CD4-positive, alpha-beta T cell treated with Interleukin-12 subunit alpha and Interleukin-12 subunit beta, for 1 hour (primary cell): ENCODE measurements around the gene RYR2.

Experiments
- DNase-seq: peaks from one replicate; pipeline ENCODE4 v3.0.0-alpha.2; 2020

RYR2 gene

DNA sequence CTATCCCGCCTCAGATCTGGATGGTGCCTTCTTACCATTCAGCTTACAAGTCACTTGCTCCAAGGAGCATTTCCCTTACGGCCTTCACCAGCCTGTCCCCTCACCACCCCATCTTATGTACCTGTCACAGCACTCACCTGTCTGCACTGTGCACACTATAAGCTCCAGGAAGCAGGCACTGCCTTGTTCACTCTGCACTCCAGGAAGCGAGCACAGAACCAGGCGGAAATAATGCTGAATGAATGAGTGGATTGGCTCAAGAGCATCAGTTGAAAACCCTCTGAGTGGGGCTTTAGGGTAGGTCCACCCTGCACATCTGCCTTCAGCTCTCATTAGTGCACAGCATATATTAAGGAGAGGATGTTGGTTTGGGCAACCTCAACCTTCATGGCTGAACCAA lies 8.9 kb upstream of the RYR2 start:
- no peak for DNase-seq

DNA sequence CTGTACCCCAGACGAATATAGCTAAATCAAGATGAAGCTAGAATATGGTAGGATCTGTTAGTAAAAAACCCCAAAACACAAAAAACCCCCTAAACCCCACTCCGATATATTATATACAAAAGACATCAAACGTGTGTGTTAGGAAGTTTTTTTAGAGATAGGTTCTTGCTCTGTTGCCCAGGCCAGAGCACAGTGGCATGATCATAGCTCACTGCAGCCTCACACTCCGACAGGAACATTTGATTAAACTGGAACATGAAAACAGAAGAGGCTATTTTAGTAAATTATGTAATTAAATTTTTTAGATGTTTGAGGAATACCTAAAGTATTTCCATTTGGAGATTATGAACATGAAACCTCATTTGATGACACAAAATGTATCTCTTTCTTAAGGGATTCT lies 8.2 kb upstream of the RYR2 start:
- DNase-seq = no peak

DNA sequence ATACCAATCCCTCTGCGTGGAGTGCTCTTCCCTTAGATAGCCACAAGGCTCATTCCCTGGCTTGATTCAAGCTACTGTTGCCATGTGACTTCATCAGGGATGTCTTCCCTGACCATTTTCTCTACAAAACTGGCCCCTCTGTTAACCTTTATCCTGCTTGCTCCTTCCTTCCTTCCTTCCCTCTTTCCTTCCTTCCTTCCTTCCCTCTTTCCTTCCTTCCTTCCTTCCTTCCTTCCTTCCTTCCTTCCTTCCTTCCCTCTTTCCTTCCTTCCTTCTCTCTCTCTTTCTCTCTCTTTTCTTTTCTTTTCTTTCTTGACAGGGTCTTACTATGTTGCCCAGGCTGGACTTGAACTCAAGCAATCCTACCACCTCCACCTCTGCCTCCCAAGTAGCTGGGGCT lies 6.2 kb upstream of the RYR2 start:
- DNase-seq = no peak

DNA sequence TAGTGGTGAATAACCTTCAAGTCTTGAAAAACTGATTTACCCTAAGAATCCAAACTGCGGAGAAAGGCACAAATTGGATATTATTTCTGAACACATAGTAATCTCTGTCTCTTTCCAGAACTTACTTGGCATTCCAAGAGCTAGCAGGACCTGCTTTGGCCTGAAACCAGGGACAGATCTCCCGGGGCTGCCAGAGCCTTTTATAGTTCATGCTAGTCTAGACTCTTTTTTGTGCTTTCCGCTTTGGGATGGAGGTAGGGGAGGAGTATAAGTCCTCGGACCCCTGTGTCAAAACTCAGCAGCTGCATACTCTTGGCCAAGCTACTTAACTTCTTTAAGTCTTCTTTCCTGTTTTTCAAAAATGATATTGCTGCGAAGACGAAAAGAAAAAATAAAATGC lies 3.8 kb upstream of the RYR2 start:
- no peak for DNase-seq

DNA sequence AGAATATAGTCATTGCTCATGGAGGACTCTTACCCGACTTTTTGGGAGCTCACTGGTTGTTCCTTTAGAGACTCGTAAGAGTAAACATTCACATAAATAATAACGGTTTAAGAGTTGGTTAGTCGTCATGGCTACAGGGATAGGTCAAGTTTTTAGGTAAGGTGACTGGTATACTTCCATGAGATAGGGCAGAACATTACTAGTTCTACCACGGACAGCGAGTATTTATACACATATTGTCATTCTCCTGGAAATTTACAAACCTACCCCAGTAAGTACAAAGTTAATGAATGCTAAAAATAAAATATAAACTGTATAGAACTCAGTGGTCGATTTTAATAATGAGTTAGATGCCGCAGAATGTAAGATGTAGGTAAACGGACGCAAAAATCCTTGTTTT lies 1.2 kb upstream of the RYR2 start:
- no peak for DNase-seq

DNA sequence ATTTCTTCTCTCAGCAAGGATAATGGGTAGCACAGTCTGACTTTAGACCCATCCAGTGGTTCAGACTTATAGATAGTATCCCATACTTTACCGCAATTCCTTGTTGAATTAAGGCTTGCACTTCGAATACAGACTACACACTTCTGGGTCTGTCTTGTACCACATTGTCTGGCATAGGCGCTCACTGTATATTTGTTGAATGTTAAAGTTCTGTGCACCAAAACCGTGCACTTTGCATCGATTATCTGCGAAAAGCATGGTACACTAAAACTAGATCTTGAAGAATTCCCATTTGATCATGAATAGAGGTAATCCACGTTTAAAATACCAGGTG lies 556 bp upstream of the RYR2 start:
- DNase-seq = no peak

DNA sequence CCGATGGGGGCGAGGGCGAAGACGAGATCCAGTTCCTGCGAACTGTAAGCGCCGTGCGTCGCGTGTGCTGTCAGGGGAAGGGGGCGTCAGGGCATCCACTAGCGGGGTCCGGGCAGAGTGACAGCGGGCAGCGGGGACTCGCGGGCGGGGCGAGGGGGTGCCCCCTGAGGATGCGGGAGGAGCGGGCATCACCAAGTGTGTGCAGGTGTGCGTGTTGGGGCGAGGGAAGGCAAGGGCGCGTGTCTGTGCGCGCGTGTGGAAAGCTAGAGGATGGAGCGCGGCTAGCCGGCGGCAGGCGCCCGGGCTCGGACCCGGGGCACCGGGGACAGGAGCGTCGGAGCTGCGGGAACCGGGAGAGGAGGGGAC lies 525 bp downstream of the RYR2 start:
- DNase-seq = no peak

DNA sequence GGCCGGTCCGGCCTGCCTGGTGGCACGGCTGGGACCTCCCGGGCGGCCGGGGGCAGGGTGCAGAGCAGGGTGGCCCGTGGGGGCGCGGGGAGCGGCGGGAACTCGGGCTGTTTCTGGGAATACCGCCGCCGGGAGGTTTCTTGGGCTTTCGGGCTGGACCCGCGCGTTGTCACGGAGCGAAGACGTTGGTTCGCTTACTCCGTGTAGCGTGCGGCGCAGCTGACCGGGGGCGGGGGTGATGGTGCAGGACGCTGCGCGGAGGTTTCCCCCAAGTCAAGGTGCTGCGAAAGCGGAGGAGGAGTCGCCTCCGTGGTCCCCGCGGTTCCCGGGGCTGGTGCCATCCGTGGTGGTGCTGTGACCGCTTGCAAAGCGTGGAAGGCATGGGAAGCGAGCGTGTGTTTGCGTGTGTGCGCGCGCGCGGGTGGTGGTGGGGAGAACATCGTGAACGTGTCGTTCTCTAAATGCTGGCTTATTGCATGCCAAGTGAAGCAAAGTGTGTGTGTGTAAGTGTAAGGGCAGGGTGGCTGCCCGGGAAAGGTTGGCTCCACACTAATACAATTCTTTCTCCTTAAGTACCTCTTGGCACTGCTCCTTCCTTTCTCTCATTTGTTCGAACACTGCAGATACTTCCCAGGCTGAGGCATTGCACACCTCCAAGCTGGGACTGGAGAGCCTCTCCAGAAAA lies 1.1 kb downstream of the RYR2 start:
- no peak for DNase-seq

DNA sequence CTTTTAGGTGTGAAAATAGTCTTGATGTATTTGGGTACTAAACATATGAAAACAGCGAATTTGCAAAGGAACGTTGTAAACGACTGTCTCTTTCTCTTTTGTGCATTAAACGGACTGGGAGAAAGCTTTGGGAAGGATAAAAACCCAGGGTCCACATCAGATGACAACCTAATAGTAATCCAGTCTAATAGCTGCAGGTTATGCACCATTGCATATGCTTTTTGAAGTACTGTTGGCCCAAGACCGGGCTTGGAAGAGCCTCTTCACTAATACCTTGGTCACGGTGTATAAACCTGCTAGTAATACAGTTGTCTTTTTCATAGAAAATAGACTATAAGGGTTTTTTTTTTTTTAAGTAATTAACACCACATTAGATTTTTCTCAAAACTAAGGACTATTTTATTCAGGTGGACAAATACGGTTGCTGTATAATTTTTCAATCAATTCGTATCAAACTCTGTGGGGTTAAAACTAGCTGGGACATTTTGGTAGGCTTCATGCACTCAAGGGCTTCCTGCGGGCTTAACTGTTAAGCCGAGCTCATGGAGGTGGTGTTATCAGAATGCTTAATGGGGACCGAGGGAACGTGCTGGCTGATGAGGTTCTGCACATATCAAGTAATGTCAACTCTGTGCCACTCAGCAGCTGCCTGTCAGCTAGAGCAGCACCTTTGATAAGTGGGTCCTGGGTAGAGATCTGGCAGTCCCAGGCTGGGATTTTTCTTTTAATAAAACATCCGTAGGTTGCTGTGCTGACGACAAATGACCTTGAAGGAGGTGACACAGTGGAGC lies 2.1 kb downstream of the RYR2 start:
- DNase-seq = no peak

DNA sequence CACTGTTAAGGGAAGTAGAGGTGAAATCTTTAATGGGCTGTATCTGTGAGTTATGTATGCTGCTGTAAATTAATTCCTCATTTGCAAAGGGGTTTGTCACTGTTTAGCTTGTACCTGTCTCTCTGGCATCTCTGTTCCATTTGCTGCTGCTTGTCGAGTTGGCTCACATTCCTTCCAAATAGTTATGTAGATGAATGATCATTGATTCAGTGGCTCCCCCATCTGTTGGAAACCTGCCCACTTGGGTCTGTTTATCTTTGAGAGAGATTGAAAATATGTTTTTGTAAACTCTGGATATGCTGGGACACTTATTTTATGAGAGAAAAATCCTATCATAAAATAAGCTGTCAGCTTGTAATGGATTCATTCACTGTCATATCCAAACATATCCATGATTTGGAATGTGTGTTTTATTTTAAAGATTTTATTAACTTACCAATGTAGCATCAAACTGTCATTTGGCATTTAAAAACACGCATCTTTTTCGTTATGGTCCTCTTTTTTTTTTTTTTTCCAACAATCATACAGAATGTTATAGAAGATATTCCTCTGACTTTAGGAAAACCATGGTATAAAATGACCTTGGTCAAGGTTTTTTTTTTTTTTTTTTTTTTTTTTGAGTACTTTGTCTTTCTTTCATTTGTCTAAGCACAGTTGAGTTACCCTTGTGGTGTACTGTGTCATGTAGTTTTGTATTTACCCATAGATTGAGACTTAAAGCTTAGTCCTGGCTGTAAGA lies 3.5 kb downstream of the RYR2 start:
- DNase-seq = no peak

DNA sequence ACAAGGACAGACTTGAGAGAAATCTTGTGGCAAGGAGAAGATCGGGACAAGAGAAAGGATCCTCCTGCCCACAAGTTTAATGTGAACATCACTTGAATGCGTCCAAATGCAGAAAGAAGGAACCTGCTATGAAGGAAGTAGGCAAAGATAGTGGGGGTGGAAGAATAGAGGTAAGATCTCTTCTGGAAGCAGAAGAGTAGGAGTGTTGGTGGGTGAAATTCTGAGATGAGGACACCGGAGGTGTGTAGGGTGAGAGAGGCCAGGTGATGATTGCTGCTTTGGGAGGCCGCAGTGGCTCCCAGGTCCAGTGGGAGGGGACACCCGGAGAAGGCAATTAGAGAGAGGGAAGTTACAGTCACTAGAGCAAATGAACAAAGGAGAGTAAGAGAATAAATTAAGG lies 6.8 kb downstream of the RYR2 start:
- DNase-seq = no peak

DNA sequence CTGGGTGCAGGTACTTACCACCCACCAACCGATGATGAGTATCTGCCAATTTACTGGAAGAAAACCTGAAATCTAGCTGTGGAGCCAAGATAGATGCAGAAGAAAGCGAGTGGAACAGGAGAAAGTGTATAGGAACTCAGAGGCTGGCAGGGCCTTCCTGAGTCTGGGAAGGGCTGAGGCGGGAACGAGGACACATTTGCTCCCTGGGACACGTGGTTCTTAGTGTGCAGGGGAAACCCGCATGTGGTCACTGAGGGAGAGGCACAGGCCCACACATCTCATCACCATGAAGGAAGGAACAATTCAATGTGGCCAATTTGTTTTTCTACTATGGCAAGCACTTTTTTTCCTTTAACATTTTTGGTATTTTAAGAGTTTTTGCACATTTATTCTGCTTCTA lies 8.2 kb downstream of the RYR2 start:
- no peak for DNase-seq

DNA sequence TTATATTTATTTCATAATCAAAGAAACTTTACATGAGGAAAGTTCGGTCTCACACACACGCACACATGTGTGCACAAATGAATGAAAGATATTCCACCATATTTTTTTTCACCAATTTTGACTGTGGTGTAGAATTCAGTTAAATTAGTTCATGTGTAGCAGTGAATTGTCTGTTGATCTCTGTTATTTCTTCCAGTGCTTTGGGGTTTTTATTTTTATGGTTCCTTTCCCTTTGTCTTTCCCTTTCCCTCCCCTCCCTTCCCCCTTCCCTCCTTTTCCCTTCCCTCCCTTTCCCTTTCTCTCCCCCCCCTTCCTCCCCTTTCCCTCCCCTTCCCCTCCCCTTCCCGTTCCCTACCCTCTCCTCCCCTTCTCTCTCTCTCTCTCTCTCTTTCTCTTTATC lies 8.9 kb downstream of the RYR2 start:
- DNase-seq = no peak

DNA sequence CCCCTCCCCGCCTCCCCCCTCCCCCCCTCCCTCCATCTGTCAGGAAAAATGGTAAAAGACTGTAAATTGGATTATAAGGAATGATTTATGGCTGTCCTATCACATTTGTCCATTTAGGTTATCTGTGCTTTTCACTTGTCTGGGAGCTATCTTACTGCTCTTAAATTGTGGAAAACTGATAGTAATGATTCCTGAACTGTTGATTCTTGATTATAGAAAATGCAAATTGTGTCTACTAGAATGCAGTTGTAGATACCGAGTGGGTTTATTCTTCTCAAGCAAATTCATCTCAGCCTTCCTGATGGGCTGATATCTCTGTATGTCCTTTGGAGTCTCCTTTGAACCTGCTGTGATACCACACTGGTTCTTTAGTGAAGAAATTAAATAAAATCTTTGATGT lies 12.3 kb downstream of the RYR2 start:
- no peak for DNase-seq

DNA sequence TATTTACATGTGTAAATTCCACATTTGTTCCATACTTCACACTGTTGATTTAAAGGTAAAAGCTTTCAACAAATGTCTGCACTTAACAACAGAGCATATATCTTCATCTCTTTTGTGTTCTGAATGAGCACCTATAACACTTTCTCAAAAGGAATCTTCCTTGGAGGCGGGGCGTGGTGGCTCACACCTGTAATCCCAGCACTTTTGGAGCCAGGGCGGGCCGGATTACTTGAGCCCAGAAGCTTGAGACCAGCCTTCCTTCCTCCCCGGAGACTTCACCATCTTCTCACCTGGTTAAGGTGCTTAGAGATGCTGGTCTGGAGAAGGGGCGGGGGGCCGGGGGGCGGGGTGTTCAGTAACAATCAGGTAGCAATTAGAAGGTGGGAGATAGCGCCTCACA lies 16.5 kb downstream of the RYR2 start:
- no peak for DNase-seq

DNA sequence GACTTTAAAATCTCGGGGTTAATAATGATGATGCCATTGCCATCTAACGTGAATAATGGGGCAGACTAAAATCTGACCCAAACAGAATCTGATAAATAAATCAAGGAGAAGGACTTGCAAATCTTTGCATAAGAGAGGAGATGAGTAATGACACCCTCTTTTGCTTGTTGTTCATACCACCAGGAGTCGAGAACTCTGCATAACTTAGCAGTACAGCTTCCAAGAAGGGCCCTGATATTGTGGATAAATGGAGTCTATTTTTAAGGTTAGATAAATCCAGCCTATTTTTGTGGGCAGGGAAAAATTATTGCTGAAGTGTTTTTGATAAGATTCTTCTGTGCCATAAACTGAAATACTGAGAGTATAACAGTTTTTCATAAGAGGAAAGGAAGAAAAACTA lies 17.3 kb downstream of the RYR2 start:
- DNase-seq = no peak

DNA sequence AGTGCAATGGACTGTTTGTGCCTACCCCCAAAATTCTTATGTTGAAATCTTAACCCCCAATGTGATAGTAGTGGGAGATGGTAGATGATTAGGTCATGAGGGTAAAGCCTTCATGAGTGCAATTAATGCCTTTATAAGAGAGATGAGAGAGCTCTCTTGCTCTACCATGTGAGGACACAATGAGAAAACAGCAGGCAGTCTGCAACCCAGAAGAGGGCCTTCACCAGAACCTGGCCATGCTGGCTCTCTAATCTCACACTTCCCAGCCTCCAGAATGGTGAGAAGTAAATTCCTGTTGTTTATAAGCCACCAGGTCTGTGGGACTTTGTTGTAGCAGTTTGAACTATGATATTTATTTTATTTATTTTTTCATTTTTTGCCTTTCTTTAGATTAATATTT lies 21.0 kb downstream of the RYR2 start:
- no peak for DNase-seq

DNA sequence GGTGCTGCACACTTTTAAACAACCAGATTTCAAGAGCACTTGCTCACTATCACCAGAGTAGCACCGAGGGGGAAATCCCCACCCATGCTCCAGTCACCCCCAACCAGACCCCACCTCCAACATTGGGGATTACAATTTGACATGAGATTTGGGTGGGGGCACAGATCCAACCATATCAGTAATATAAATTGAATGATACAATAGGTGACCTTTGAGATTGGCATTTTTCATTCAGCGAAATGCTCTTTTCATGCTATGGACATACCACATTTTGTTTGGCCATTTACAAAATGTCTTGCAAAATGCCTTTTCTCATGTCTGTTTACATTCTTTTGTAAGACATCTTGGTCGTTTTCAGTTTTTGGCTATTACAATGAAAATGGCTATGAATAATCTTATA lies 23.9 kb downstream of the RYR2 start:
- no peak for DNase-seq

DNA sequence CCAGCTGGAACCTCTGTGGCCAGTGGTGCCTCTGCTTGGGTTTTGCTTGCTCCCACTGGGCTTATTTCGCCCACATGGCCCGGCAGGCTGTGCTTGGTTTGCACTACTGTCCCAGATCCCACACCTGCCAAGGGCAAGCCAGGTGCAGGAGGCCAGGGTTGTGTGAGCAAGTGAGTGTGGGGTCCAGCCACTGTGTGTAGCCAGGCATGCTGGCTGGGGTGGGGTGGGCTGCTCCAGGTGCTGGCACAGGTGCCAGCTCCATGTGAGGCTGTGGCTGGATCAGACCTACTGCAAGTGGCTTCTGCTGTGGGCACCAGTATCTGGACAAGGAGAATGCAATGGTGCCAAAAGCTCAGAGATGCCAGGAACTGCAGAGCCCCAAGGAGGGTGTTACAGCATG lies 28.5 kb downstream of the RYR2 start:
- DNase-seq = no peak

DNA sequence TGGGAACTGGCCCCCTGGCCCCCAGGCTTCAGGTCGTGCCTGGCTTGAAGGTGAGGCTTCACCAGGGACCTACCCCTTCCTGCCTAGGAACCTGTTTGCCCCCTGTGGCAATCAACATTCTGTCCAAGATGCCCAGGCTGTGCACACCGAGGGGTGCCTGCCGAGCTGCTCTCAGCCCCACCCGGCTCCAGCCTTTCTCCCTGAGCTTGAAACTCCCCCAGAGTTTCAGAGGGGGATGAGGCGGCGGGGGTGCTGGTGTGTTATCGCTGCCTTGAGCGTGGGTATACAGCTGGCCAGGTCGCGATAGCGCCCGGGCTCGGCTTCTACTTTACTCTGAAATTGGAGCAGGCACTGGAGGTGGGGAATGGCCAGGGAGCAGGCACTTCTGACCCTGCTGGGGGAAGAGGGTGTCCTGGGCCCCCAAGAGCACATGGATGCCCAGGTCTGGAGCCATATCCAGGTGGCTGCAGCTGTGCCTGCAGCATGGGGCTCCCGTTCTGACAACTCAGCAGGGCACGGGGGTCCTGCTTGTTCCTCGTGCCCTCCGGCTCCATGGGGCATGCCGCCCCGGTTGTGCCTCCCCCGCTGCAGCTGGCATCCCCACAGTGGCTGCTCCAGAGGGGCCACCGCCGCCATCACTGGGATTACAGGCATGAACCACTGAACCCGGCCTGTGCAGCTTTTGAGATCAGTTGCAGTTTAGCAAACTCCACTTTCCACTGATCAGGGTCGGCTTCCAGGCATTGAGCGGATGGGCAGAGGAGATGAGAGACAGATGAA lies 29.8 kb downstream of the RYR2 start:
- no peak for DNase-seq

DNA sequence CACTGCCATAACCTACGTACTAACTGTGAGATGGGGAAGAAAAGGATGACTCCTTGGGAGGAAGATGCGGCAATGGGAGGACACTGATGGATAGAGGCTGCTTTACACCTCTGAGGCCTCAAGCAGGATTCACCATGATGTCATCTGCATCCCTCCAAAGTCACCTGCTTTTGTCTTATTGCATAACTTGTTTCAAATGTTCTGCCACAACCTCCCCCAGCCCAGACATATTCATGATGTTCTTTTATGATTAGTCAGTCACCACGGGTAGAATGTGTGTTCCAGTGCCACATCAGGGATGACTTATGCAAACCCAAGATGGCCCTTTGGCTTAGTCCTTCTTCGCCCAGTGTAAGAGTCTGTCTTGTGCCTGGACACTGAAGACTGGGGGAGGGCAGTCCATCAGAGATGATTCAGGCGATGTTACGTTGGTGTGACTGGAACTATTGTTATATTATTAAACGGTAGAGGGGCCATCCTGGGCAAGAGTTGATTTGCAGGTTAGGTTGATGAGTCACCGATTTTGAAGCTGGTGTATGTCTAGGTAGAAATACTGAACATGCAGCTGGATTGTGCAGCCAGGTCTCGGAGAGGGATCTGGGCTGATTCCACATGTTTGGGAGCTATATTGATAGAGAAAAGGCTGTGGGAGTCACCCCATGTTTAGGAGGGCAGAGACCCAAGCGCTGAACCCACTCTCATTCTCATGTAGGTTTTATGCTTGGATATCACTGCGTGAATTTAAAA lies 32.6 kb downstream of the RYR2 start:
- DNase-seq = no peak

DNA sequence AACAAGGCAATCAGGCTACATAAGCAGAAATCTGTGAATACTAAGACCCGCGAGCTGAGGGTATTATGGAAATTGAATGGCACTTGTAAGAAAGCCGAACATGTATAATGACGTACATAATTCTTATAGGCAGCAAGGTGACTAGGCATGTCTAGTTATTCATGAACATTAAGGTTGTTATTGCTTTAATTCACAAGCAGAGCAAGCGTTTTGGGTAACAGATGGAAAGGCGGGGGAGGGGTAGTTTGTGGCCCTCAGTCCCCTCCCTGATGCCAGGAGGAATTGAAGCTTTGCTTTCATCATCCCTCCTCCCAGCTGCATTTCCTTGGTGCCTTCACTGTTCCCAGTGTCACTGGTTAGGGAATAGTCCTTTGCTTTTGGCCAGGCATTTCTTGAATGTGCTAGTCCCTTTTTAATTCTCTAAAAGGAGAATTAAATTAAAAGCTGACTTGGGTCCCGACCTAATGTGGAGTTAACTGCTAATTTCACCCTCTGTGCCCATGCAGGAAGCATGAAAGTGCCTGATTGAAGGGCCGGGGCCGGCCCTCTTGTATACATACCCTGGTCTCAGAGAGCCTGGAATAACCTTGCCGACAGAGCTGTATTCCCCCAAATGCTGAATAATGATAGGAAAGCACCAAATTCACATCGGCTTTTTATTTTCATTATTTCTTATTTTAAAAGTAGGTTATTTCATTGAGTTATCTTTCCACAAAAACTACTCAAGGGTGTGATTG lies 42.5 kb downstream of the RYR2 start:
- DNase-seq = no peak
